ENCODE data around the gene TPRX2.

GRCh38 chr19:47861630-47862029 is 2.6 kb downstream of the TPRX2 start:
- TF ChIP-seq CTCF (conservative IDR thresholded peaks at IDR 0.05; ENCODE audit: low read depth, low read length) (no peak), EZH2 (IDR thresholded peaks at IDR 0.05; ENCODE audit: borderline replicate concordance, low read depth, low read length, poor library complexity, severe bottlenecking) (no peak)
